Stimulated activated CD4-positive, alpha-beta T cell treated with anti-CD3 and anti-CD28 coated beads, Interleukin-1b, Interleukin-23, amount 100 ng/mL, for 48 hours (primary cell): Measurements from ENCODE around the gene FBXO24.
A peak's percentile ranks its signal among the peaks of the same experiment; 100 is the strongest.
"Not testable (repeated sequence)": the region's sequence is repeated elsewhere in the genome, so short reads cannot be mapped to it uniquely, and the experiment has no call there.

Experiments used
- DNase-seq: peaks from one replicate; pipeline ENCODE4 v3.0.0-alpha.2; 2020

FBXO24 gene, protein sequence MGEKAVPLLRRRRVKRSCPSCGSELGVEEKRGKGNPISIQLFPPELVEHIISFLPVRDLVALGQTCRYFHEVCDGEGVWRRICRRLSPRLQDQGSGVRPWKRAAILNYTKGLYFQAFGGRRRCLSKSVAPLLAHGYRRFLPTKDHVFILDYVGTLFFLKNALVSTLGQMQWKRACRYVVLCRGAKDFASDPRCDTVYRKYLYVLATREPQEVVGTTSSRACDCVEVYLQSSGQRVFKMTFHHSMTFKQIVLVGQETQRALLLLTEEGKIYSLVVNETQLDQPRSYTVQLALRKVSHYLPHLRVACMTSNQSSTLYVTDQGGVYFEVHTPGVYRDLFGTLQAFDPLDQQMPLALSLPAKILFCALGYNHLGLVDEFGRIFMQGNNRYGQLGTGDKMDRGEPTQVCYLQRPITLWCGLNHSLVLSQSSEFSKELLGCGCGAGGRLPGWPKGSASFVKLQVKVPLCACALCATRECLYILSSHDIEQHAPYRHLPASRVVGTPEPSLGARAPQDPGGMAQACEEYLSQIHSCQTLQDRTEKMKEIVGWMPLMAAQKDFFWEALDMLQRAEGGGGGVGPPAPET

GRCh38 chr7:100586266-100587025 lies at the start of gene FBXO24:
Gene FBXO24 (plus strand): TSS chr7:100586328. CDS start chr7:100586626, 298 bp downstream.
- peak; percentile 100 for DNase-seq

DNA sequence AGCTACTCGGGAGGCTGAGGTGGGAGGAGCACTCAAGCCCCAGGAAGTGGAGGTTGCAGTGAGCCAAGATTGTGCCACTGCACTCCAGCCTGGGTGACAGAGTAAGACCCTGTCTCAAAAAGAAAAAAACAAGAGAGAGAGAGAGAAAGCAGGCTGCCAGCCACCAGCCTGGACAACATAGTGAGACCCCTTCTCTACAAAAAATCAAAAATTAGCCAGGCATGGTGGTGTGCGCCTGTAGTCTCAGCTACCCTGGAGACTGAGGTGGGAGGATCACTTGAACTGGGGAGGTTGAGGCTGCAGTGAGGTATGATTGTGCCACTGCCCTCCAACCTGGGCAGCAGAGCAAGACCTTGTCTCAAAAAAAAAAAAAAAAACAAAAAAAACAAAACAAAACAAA lies 49.4 kb upstream of the FBXO24 start:
- not testable (repeated sequence) for DNase-seq

- DNase-seq, result no peak
Observed at GRCh38 chr7:100538348-100538653, 47.8 kb upstream of the FBXO24 start.

GRCh38 chr7:100538654-100539435 lies 47.3 kb upstream of the FBXO24 start, which contains the start of gene AGFG2:
Gene AGFG2 (plus strand): TSS chr7:100539203. CDS start chr7:100539347, 144 bp downstream.
- DNase-seq, result peak; percentile 100

DNA sequence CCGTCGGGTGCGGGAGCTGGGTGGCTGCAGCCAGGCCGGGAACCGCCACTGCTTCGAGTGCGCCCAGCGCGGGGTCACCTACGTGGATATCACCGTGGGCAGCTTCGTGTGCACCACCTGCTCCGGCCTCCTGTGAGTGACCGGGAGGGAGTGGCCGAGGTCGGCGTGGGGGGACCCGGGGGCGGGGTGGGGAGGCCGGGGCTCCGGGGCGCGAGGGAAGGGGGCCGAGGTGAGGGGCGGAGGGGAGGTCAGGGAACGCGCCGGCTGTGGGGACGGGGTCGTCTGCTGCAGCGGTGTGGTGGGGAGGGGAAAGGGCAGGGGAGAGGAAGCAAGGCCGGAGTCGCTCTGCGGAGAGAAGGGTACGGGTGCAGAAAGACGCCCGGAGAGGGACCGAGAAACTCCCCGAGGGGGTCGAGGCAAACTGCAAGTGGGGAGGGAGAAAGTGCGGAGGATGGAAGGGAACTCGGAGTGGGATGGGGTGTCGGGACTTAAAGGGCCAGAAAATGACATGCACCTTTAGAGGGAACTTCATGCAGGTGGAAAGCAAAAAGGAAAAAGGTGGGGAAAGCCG lies 46.6 kb upstream of the FBXO24 start:
- no peak for DNase-seq

- DNase-seq, result no peak
Observed at GRCh38 chr7:100540073-100540723, 45.9 kb upstream of the FBXO24 start.

- not testable (repeated sequence) for DNase-seq
Observed at GRCh38 chr7:100541309-100541708, 44.8 kb upstream of the FBXO24 start.

DNA sequence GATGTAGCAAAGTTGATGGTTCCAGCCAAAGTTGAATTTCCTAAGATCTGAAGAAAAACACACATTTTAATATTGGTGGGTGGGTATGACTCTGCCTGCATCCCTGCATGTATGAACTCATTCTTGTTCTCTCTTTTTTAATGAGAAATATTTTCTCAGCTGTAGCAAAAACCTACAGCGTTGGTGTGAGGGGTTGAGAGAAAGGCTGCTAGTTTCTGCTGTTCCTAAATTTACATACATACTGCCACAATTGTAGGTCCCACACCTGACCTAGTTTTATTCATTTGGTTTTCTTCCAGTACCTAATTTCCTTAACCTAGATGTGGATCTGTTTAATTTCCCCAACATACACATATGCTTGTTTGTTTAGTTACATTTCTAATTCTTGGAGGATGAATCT lies 42.5 kb upstream of the FBXO24 start:
- DNase-seq, result no peak

DNA sequence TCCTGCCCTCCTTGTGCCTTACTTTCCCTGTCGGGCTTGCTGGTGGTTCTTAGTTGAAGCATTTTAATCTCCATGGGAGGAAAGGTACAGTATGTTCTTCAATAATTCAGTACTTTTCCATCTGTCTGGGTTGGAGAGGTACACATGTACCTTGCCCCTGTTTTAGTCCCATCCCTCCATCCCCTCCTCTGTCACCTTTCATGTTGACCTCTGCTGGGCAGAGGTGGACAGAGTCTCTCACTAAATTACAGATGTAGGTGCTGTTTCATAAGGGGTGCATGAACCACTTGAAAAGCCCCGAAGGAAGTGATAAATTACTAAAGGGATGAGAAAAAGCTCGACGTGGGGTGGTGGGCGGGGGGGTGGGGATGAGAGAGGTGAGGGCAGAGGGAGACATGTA lies 41.7 kb upstream of the FBXO24 start:
- no peak for DNase-seq

DNA sequence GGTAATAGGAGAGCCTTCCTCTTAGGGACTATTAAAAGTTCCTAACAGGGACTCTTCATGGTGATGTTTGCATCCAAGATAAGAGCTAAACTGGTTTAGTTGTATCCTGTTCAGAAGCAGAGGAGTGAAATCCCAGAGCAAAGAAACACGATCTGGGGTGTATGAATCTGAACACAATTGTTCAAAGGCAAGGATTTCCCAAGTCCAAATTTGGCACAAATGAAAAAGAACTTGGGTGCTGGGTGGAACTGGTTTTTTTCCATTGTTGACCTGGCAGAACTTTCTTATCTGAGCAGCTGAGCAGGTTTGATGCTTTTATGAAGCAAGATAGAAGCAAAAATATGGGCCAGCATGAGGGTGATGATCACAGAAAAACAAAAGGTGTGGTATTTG lies 41.2 kb upstream of the FBXO24 start:
- no peak for DNase-seq

GRCh38 chr7:100545360-100546128 lies 40.6 kb upstream of the FBXO24 start:
- DNase-seq, result peak; percentile 83

- no peak for DNase-seq
Observed at GRCh38 chr7:100546129-100546925, 39.8 kb upstream of the FBXO24 start.

- no peak for DNase-seq
Observed at GRCh38 chr7:100546926-100547800, 39.0 kb upstream of the FBXO24 start.

DNA sequence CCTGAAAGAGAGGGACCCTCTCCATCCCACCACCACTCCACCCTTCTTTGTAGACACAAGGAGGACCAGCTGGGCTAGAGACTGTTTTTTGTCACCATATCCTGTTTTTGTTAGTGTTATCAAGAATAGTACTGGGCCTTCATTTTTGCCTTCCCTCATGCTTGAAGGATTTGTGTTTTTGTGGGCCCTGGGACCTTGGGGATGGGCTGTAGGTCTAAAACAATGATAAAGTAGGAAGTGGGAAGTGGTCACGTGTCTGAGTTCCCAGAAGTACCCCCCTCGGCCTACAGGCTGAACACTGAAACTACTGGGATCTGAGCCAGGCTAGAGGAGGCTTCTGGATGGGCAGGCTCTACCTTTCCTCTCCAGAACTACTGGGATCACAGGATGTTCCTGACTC lies 38.3 kb upstream of the FBXO24 start:
- DNase-seq, result no peak

DNA sequence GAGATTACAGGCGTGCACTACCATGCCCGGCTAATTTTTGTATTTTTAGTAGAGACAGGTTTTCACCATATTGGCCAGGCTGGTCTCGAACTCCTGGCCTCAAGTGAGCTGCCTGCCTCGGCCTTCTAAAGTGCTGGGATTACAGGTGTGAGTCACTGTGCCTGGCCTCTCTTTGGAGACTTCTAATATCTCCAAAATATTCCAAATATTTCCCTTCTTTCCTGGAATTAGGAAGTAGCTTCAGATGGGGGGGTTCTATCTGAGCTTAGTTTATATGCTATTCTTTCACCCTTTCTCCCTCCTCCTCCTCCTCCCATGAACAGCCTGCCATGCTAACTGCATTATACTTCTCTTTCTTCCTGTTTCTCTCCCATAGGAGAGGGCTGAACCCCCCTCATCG lies 37.7 kb upstream of the FBXO24 start:
- DNase-seq, result not testable (repeated sequence)

DNA sequence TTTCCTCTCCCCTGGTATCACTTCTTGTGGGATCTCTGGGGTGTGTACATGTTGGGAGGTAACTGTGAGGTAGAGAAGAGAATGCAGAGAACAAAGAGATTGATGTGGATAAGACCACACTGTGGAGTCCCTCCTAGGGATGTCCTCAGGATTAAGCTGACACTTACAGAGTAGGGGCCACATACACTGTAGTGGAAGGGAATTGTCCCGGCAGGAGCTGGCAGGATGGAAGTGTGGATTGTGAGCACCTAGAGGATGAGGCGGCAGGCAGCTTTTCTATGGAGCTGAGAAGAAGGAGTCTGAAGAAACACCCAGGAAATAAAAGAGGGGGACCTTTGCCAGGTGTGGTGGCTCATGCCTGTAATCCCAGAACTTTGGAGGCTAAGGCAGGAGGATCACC lies 33.6 kb upstream of the FBXO24 start:
- no peak for DNase-seq

- no peak for DNase-seq
Observed at GRCh38 chr7:100553032-100553431, 33.1 kb upstream of the FBXO24 start.

DNA sequence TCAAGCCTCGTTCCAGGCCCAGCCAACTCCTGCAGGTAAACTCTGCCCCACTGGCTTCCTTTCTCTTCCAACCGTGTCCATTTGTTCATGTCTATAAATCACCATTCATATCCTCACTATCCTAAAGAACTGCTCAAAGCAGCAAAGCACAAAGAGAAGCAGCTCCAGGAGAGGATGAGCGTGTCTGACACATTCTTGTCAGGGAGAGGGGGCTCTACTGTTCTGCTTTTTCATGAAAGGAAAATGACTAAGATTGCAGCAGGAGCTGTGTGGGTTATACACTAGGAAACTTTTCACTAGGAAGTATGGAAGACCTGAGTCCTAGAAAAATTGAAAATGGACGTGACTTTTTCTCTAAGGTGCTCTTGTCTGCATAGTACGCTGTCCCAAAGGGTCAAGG lies 30.4 kb upstream of the FBXO24 start:
- no peak for DNase-seq

DNA sequence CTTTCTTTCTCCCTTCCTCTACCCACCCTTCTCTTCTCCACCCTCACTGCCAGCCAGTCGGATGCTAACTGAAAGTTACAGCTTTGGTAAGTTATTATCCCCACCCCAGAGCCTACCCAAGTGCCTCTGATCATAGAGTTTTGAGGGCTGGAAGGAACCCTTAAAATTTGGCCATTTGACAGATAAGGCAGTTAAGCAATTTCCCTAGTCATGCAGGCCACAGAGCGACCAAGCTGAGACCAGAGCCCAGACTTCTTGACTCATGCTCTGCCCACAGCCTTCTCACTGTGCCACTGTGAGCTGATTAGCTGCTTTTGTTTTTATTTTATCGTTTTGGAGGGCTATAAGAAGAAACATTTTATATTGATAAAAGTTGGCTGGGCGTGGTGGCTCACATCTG lies 29.6 kb upstream of the FBXO24 start:
- no peak for DNase-seq
